Stimulated activated CD8-positive, alpha-beta memory T cell treated with anti-CD3 and anti-CD28 coated beads, Interleukin-2, amount 100 ng/mL, for 48 hours (primary cell): ENCODE results near the gene RPIA.
"Not testable (repeated sequence)": the region's sequence is repeated elsewhere in the genome, so short reads cannot be mapped to it uniquely, and the experiment has no call there.

Source experiments
- DNase-seq, 2 donors: peaks; one replicate each; pipeline ENCODE4 v3.0.0-alpha.2; 2020; ENCODE audit warnings: low read depth in 2 of 2

RPIA gene

DNA sequence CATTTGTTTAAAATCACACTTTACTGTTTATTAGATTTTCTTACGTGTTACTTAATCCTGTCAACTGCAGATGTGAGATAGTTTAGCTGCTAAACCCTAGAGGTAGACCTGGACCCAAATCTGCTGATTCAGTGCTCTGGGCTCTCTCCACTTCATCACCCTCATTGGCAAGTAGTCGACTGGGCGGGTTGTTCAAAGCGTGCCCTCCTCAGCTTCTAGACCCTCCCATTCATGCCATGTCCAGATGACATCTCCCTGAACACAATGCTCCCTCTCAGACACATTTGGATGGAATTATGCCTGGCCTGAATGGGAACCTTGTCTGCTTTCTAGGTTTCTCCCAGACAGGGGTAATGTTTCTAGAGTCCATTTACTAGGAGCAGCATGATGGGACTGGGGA, 43.7 kb downstream of the RPIA start:
- no peak for DNase-seq

DNA sequence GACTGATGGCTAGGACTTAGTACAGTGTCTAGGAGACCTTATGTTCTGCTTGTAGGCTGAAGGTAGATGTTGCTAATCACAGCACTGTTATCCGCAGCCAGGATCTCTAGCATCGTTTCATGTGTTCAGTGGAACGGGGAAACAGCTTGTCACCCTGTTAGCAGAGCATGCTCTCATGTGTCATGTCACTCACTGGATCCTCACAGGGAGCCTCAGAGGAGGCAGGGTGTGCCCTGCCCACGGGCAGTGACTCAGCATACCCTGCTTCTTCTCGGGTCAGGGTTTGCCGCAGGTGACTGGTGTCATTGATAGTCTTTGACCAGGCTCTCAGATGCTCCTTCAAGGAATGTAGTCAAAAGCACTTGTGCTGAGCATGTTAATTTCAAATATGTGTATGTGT, 44.4 kb downstream of the RPIA start:
- peak; percentile 14 to 21 for DNase-seq

DNA sequence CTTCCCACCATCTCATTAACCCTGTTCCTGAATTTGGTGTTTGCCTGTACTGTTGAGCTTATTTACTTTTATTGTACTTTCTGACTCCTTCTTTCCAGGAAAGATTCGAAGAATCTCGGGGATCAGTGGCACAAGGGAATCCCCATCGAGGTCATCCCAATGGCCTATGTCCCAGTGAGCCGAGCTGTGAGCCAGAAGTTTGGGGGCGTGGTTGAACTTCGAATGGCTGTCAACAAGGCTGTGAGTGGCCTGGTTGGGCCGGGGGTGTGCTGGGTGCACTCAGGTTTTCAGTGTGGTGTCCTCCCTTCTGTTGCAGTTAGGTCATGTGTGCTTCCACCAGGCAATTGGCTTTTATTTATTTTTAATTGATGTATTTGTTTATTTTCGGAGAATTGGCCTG, 45.0 kb downstream of the RPIA start:
- no peak for DNase-seq

DNA sequence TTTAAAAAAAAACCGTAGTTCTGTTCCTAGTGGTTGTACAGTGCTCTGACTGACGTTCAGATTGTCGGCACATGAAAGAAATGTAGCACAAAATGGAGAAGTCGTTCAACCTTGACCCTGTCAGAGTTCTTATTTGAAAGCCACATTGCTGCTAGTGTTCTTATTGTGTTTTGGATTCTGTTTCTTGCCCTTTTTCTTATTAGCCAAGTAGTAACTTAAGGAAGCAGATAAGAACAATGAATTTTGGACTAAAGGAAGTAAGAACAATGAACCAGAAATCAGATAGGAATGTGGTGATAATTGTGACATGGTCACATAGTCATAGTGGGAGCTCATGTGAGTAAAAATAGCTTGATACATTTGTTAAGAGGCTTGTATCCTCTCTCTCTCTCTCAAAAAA, 45.9 kb downstream of the RPIA start:
- no peak for DNase-seq

DNA sequence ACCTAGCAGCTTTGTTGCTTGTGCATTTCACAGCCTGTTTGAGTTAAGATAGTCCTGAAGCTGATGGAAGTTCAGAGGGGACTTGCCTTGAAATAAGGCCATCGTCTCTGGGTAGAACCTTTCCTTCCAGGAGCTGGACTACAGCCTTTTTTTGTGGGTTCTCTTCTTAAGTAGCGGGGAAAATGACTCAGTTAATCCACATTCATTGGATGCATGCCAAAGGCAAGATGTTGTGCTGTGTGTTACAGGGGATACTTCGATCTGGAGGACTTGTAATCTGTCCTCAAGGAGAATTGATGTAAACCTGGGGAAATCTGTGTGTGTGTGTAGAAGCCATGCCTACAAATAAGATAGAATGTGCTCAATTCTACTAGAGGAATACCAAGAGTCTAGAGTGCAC, 46.8 kb downstream of the RPIA start:
- no peak for DNase-seq

DNA sequence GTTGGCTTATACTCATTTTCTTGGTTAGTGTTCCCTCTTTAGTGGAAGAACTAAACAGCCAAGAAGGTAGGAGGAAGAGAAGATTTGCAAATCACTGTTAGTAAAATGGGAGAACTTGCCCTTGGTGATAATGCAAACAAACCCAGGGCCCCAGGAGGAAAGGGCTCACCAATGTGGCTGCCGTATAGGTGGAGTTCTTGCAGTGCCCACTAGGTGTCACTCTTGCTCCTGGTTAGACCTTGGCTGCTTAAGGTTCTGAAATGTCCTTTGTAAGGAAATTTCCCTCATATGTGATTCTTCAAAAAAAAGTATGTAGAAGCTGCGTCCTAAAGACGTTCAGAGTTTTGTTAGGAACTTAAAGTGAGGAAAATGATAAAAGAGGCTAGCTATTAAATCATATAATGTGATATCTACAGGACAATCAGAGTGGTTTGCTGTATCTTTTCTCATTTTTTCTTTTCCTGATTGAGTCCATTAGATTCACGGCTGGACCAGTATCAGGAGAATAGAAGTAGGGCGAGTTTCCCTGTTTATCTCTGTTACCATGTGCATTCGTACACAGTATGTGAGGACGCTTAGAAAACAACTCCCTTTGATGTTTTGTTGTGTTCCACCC, 48.6 kb downstream of the RPIA start:
- peak; percentile 39 to 63 for DNase-seq

DNA sequence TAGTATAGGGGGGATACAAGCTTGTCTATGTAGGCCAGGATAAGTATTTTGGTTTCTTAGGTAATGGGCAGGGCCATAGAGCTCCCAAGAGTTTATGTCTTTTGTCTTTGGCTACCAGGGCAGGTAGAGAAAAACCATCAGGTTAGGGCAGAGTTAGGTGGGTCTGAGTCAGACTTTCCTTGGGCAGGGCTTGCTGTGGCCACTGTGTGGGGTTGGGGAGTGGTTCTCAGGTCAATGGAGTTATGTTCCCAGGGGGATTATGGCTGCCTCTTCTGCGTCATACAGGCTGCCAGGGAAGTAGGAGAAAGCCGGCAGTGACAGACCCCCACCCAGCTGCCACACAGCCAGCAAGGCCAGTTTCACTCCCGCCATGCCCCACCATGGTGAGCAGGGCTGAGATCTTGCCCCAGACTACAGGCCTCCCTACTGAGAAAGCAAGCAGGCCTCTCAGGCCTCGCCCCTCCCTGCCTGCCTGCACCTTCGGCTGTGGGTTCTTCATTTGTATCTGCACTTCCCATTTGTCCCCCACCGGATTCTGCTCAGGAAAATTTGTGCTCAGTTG, 55.5 kb downstream of the RPIA start:
- DNase-seq = no peak

DNA sequence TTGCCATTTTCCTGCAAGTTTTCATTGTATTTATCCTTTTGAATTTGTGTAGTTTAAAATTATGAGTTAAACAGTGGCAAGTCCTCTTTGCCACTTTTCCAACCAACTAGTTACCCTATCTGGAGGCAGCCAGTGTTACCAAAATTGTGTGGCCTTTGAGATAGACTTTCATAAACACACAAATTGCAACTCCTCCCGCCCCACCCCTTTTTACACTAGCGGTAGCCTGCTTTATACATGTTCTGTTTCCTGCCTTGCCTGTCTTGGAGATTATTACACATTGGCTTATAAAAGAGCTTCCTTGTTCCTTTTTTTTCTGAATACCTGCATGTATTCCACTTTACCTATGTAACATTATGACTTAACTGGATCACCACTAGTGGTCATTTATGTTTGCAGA, 56.5 kb downstream of the RPIA start:
- no peak for DNase-seq

DNA sequence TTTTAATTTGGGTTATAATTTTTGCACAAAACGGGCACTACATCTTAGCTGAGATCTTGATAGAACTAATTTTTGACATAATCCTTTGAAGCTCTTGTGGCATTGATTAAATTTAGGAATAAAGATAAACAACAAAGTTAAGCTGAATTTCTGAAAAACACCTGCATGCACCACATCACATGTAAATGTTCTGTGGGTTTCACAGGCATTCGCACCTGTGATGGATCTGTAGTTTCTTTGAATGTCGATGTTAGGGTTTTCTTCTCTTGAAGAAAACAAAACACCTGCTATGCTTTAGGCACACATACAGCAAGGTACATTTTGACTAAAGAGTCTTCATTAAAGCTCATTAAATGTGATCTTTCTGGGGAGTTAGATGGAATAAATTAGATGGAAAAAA, 60.3 kb downstream of the RPIA start:
- DNase-seq = no peak

DNA sequence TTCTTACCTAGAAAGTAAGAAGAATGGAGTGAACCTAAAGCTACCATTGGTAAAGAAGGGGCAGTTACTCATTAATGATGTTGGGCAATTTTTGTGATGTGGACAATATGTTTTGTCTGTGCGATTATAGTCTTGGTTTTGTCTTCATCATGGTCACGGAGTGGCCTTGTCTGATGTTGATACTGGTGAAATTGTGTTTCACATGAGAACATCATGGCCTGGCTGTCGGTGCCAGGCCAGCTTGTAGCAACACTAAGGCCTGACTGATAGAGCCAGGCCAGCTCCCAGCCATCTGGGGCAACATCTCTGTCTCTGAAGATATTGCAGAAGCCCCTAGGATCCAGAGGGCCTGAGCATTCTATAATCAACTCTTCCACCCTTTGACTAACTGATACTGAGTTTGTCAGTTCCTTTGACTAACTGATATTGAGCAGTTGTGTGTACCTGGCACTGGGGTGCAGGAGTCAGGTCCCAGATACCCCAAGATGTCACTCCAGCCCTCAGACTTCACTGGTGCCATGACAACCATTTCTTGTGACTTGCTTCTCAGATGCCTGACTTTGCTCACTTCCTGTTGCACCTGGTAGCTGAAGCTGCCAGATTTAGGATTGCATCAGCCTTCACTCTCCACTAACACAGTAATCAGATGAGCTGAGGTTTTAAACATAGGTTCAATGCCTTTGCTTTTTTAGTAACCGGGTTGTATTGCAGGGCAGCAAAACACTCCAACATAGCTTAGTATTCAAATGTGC, 62.5 kb downstream of the RPIA start:
- DNase-seq = no peak

DNA sequence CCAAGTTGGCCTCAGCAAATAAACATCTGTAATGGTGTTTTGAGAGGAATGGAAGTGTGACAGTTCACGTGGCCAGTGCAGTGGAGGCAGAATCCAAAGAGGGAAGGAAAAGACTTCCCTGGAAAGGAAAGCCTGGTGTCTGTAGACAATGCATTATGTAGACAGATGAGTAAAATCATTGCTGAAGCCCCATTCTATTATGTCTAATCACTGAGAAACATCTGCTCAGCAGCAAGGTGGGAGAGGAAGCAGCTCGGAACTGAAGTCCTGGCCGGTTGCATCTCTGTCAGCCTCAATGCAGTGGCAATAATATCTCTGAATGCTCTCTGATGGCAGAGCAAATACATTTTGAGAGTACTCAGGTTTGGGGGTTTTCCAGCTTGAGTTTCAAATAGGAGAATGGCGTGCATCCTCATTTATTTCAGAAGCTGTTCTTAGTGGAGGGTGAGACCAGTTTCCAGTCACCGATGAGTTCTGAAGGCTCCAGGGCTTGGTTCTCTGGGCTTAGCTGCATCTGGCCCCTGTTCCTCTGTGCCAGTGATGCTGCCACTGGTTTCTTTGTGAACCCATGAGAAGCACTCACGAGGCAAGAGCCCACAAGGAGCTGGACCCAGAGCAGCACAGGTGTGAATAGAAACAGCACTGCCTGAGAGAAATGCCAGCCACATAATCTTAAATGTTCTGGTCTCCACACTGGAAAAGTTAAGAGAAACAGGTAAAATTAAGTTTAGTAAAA, 63.3 kb downstream of the RPIA start:
- DNase-seq = no peak

DNA sequence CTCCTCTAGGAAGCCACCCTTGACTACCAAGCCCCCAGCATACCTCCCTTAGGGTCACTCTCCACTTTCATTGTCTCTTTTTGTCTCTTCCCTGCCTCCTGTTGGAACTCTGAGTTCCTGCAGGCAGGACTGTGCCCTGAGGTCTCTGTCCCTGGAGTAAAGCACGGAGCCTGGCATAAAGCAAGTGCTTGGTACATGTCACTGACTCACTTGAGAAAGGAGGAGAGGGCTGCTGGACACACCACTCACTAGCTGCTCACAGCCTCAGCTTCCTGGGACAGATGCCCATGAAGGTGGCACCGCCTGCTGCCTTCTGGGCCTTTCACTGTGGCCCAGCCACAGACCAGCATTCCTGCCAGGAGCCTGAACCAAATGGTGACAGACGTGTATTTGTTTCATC, 64.4 kb downstream of the RPIA start:
- no peak for DNase-seq

DNA sequence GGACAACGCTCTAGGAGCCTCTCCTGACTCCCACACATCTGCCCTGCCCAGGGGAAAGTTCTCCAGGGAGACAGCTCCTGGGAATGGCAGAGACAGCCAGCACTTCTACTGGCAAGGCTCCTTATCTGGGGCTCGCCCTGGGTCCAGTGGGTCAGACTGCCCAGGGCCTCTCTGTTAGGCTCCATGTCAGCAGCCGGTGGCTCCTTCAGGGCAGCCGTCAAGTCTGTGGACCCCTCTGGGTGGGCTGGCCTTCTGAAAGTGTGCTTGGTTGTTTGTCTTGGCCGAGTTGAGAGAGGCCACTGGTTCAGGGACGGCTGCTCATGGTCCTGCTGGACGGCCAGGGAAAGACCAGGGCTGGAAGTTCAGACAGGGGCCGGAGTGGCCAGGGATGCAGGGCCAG, 65.6 kb downstream of the RPIA start:
- DNase-seq = no peak

DNA sequence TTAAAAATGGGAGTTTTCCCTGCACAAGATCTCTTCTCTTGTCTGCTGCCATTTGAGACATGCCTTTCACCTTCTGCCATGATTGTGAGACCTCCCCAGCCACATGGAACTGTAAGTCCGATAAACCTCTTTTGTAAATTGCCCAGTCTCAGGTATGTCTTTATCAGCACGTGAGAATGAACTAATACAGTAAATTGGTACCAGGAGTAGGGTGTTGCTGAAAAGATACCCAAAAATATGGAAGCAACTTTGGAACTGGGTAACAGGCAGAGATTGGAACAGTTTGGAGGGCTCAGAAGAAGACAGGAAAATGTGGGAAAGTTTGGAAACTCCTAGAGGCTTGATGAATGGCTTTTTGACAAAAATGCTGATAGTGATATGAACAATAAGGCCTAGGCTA, 67.2 kb downstream of the RPIA start:
- not testable (repeated sequence) for DNase-seq

DNA sequence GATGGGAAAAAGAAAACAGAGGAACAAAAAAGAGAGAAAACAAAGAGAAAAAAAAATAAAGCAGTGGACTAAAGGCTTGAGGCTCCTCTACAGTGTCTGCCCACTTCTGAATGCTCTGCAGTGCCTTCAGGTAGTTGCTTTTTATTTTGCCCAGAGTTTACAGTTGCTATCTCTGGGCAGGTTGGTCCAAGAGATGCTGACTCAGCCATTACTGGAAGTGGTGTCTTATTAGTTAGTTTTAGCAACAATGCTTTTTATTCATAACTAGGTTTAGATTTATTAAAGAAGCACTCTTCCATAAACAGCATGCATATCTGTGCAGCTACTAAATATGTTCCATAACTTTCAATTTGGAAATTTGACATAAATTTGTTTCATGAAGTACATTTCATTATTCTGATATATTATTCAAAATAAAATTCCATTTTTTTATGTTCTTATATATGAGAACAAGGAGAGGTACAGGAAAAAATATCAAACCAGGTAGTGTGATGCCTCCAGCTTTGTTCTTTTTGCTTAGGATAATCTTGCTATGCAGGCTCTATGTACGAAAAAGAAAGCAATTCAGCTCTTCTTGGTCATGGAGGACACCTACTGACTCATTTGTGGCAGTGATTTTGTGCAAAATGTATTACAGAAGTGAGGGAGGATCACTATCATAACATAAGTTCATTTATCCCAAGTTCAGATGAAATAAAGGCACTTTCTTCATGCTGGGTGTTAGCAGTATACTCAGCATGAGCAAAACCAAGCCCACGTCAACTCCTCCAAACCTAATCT, 69.5 kb downstream of the RPIA start:
- no peak for DNase-seq

DNA sequence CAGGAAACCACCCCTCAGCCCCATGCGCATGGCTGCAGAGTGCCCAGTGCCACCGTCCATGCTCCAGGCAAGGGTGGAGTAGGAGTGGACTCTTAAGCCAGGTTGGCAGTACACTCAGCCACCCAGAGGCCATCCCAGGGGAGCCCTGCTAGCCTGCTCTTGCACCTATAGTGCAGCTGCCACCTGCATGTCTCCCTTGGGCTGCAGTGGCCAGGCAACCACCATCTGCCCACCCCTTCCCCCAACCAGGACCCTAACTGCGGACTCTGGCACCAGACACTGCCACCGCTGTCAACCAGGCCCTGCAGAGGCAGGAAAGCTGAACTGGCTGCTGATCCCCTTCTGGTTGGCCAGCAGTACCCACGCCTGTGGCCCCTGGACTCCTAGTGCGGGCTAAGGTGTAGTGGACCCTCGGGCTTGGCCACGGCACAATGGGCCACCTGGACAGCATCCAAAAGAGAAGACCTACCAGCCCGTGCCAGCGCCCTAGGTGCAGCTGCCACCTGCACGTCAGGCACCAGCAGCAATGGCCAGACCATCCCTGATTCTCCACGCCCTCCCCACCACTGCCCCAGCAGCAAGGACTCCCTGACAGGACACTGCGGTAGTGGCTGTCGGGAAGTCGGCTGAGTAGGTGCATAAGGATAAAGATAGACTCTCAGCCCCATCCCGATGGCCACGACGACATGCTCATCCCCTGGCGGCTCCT, 72.8 kb downstream of the RPIA start:
- no peak for DNase-seq

DNA sequence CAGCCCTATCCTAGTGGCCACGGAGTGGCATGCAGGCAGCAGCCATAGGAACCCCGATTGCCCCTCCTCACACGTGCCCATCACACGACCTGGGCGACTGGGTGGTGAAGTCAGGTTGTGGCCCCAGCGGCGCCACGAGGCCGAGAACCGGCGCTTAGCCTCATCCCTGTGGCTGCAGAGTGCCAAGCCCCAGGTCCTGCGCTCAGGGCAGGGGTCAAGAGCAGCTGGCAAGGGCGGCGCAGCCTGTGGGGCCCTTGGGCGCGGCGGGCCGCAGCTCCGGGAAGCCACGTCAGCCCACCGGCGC, 73.3 kb downstream of the RPIA start:
- DNase-seq = no peak

DNA sequence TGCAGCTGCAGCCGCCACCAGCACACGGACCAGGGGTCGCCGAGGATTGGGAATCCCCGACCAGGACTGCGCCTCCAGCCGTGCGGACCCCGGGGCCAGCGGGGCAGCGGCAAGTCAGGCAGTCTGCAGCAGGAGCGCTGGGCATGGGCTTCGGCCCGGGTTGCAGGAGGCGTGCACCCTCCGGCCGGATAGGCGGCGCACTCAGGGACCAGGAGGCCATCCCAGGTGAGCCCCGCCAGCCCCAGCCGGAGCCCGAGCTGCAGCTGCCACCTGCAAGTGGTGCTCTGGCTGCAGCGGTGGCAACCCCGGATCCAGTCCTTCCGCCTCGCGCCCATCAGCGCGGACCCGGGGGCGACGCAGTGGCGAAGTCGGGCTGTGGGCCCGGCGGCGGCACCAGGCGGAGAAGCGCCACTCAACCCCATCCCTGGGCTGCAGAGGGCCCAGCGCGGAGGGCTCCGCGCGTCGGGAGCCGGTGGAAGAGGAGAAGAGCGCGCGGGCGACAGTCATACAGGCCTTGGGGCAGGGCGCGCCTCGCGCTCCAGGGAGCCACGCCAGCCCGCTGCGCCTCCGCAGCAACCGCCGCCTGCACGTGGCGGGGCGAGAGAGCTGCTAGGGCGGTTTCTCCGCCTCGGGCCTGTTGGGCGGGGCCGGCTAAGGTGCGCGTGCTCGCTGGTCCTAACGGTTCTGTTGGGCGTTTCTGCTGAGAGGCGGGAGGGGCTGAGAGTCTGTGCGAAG, 73.8 kb downstream of the RPIA start:
- DNase-seq = peak; percentile 33 to 37

DNA sequence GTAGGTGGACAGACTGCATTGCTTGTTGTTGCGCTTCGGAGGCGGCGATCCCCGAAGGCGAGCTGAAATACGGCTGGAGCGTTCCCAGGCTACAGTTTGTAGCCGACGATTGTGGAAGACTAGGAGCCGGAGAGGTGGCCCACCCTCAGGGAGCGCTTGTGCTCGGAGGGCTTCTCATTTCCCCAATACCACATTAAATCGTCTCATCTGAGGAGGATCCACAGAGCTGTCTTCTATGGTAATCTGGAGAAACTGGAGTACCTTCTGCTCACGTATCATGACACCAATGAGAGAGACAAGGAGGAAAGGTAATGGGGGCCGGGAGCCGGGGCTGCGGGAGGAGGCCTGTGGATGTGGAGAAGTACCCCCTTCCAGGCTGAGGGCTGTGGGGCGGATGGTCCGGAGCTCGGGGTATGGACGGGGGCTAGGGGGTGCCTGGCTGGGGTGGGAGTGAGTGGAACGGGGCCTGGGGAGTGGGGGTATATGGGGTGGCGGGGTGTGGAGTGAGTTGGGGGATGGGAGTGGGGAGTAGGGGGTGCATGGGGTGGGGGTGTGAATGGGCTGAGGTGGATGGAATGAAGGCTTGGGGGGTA, 74.5 kb downstream of the RPIA start:
- DNase-seq = not testable (repeated sequence)

DNA sequence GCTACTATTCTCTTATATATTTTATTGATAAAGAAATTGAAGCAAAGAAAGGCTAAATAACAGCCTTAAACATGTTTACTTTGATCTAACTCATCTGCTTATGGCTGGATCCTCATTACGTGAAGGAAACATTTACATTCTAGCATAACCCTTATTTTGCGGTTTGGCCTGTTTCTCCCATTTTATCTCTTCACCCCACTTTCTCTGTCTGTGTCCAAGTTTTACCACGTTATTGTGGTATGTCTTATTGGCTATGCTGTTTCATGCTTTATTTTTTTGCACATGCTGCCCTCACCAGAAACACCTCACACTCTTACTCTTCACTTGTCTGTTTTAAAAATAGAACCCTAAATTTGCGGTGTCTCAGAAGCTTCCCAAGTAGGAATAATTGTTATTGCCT, 78.5 kb downstream of the RPIA start:
- DNase-seq = no peak
